IPS DF 4.7 (cell line): Measurements from ENCODE around the gene KRTAP10-12.
"Not testable (repeated sequence)": the region's sequence is repeated elsewhere in the genome, so short reads cannot be mapped to it uniquely, and the experiment has no call there.

Experiments
- DNase-seq: peaks from one replicate; pipeline ENCODE4 v3.0.0-alpha.2; 2013; ENCODE audit warnings: low spot score; ENCODE audit errors: extremely low read depth

Gene KRTAP10-12

GRCh38 chr21:44697172-44697810 is at the start of gene KRTAP10-12:
KRTAP10-12 (plus strand) TSS chr21:44697172; CDS start chr21:44697202, 30 bp downstream.
- DNase-seq, result not testable (repeated sequence)

- no peak for DNase-seq
Observed at GRCh38 chr21:44647222-44647552, 49.8 kb upstream of the KRTAP10-12 start.

GRCh38 chr21:44648557-44649311 is 48.2 kb upstream of the KRTAP10-12 start:
- no peak for DNase-seq

DNA sequence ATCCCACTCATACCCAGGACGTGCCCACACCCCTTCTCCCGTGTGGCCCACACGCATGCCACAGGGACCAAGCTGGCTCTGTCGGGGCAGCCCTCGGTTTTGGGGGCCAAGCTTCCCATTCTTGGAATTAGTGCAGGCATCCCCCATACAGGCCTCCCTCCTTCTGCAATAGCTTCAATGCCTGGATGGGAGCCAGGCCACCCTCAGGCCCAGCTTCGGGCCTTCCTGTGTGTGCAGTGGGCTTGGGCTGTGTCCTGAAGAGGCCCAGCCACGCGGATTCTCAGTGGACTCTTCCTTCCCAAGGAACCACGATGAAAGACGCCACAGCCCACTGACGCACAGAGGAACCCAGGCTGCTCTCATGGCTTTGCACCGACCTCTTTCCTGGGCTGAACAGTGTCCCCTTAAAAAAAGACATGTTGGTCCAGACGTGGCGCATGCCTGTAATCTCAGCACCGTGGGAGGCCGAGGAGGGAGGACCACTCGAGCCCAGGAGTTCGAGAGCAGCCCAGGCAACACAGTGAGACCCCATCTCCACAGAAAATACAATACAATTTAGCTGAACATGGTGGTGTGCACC is 47.4 kb upstream of the KRTAP10-12 start:
- no peak for DNase-seq

DNA sequence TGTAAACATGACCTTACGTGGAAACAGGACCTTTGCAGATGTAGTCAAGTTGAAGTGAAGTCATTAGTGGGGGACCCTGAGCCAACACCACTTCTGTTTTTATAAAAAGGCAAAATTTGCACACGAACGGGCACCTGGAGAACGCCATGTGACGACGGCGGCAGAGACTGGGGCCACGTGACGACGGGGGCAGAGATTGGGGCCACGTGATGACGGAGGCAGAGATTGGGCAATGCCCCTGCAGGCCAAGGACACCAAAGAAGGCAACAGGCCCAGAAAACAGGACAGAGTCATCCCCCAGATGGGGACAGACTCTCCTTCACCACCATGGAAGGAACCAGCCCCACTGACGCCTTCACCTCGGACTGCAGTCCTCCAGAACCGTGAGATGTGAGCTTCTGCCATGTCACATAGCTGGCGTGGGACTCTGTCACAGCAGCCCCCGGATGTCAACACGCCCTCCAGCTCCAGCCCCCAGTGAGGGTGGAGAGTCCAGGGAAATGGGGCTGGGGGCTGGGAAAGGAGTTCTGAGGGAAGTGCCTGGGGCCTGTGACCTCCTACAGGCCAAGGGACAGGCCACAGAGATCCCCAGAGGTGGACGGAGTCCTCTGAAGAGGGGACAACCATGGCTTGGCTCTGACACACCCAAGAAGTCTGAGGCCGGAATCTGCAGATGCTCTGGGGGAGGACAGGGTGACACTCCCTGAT is 46.6 kb upstream of the KRTAP10-12 start:
- no peak for DNase-seq

DNA sequence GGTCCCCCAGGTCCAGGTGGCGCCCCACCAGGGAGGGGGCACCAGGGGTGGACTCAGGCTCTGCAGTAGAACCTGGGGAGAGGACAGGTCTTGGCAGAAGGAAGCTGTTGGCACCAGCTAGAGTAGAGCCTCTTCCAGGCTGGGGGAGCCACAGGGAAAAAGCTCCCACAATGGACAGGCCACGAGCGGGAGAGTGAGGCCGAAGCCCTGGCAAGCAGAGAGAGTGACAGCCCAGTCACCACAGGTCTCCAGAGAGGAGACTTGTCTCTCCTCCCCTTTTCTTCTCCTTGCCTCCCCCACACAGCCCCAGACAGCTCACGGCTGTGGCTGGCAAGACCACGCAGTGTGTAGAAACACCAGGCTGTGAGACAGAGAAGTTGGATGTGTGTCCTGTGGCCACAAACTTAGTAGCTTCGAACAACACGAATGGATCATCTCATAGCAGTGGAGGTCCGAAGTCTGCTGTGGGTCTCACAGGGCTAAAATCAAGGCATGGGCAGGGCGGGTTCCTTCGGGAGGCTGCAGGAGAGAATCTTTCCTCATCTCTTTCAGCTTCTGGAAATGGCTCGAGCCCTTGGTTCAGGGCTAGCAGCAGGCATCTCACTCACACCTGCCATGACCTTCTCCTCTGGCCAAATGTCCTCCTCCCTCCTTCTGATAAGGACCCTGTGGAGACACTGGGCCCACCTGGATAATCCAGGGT is 45.8 kb upstream of the KRTAP10-12 start:
- DNase-seq, result no peak

DNA sequence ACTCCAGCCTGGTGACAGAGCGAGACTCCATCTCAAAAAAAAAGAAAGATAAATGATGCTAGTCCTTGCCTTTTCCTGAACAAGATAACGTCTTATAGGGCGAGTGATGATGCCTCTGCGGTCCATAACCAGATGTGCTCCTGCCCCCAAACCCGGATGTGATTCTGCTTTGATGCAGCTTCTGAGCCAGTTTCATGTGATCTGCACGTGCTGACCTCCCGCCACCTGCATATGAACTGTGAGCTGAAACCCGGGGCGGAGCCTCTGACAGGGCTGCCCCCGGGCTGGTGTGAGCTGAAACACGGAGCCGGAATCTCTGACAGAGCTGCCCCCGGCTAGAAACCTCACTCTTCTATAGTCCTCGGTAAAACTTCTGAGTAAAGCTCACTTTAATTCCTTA is 43.8 kb upstream of the KRTAP10-12 start:
- no peak for DNase-seq

- no peak for DNase-seq
Observed at GRCh38 chr21:44653656-44654575, 43.1 kb upstream of the KRTAP10-12 start.

DNA sequence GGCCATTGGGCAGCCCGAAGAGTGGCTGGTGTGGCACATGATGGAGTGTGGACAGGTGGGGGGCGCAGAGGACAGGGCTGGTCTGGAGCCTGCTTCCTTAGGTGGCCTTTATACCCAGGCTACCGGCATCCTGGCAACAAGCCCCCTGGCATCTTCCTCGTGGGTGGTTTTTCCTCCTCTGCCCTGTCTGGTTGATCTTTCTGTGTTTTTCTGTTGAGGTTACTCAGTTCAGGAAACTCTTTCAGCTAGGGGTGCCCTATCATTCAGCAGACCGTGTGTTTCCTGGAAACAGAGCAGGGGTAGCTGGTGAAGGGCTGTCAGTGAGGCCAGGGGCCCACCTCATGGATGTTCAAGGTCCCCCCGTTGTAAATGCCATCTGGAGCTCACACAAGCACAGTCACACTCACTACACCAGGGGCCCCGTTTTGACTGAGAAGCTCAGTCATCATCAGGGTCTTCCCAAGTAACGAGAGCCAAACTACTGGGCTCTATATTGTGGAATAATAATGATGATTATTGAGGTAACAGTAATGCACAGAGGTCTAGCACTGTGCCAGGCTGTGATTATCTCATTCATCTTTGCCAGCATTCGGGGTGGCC is 42.3 kb upstream of the KRTAP10-12 start, which contains the start of gene KRTAP12-4:
Gene KRTAP12-4, minus strand, starts transcription at position 84 of the 600 bp plus-strand sequence. Its CDS starts 45 bp downstream, at position 39.
- no peak for DNase-seq

- DNase-seq, result no peak
Observed at GRCh38 chr21:44656868-44657267, 40.1 kb upstream of the KRTAP10-12 start.

GRCh38 chr21:44657635-44658540 is 39.1 kb upstream of the KRTAP10-12 start, which contains the start of gene KRTAP12-3:
KRTAP12-3 (plus strand) TSS chr21:44657932; CDS start chr21:44657980, 48 bp downstream.
- no peak for DNase-seq

- no peak for DNase-seq
Observed at GRCh38 chr21:44658541-44658910, 38.4 kb upstream of the KRTAP10-12 start.

DNA sequence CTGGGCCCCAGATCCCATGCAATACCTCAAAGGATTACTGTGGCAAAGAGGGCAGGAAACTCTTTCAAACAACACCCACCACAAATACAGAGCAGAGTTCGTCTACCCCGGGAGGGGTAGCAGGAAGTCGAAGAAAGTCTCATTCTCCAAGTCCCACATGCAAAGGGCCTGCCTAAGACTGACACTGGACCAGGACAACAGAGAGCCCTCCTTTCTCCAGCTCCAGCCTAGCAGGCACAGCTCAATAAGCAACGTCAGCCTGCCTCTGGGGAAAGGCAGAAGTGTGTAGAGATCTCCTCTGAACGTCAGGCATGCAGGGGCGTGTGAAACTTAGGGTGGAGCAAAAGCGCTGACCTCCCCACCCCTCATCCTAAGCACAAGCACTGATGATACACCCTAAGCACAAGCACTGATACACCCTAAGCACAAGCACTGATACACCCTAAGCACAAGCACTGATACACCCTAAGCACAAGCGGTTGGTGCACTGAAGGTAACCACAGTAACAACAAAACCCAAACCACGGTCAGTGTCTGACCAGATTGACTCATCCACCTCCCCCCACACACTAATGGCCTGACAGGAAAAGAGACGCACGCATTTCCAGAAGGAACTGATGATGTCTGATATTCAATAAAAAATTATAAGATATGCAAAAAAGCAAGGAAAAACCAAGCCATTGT is 37.9 kb upstream of the KRTAP10-12 start:
- DNase-seq, result no peak

DNA sequence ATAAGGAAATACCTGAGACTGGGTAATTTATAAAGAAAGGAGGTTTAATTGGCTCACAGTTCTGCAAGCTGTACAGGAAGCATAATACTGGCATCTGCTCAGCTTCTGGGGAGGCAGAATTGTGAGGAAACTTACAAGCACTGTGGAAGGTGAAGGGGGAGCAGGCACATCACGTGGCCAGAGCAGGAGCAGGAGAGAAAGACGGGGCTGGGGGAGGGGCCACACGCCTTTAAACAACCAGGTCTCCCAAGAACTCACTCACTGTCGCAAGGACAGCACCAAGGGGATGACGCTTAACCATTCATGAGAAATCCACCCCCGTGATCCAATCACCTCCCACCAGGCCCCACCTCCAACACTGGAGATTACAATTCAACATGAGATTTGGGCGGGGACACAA is 35.4 kb upstream of the KRTAP10-12 start:
- peak; percentile 11 for DNase-seq

GRCh38 chr21:44664691-44665090 is 32.3 kb upstream of the KRTAP10-12 start:
- DNase-seq, result no peak

- DNase-seq, result no peak
Observed at GRCh38 chr21:44666401-44667320, 30.3 kb upstream of the KRTAP10-12 start, which contains the start of gene KRTAP12-2. KRTAP12-2 (minus strand) TSS chr21:44666927; CDS start chr21:44666886, 41 bp downstream.

DNA sequence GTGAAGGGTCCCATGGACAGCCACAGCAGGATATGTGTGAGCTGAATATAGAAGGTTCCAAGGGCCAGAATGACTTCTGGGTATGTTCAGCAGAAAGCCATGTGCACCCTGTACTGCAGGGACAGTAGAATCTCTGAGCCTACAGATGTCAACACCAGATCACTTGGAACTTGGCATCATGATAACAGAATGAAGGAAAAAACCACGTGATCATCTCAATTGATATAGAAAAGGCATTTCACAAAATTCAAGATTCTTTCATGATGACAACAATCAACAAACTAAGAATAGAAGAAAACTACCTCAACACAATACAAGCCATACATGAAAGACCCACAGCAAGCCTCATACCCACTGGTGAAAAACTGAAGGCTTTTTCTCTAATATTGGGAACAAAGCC is 29.4 kb upstream of the KRTAP10-12 start:
- no peak for DNase-seq
